IPS DF 6.9 (cell line): Measurements from ENCODE around the gene ADPRHL1.

Source experiments
- DNase-seq: peaks from one replicate; pipeline ENCODE4 v3.0.0-alpha.2; 2013; ENCODE audit warnings: low read depth, low spot score
- H3K27ac ChIP-seq: one replicate; pipeline ENCODE4 v1.5.1; 2013; ENCODE audit warnings: low read length, control low read depth
- H3K27me3 ChIP-seq: 2 replicates; pipeline ENCODE4 v1.6.1; 2013; ENCODE audit warnings: mild to moderate bottlenecking, low read length; ENCODE audit not compliant: control insufficient read depth, insufficient read depth
- H3K36me3 ChIP-seq: 2 replicates; pipeline ENCODE4 v1.6.1; 2013; ENCODE audit warnings: low read length; ENCODE audit not compliant: control insufficient read depth, insufficient read depth
- H3K4me1 ChIP-seq: 2 replicates; pipeline ENCODE4 v1.6.1; 2013; ENCODE audit warnings: low read length; ENCODE audit not compliant: control insufficient read depth, insufficient read depth
- H3K4me3 ChIP-seq: 2 replicates; pipeline ENCODE4 v1.5.1; 2013; ENCODE audit warnings: mild to moderate bottlenecking, low read length
- H3K9me3 ChIP-seq: 2 replicates; pipeline ENCODE4 v1.6.1; 2013; ENCODE audit warnings: low read length, inconsistent platforms; ENCODE audit not compliant: control insufficient read depth, insufficient read depth
- WGBS: extraction: QIAGEN DNeasy Blood & Tissue Kit; methylation state at CpG from one replicate; pipeline ENCODE4 v1.1.7; 2013; ENCODE audit warnings: mixed read lengths, missing lambda C conversion rate; ENCODE audit not compliant: insufficient read length, insufficient coverage; 5-methylcytosine and 5-hydroxymethylcytosine counted together

The ADPRHL1 gene

DNA sequence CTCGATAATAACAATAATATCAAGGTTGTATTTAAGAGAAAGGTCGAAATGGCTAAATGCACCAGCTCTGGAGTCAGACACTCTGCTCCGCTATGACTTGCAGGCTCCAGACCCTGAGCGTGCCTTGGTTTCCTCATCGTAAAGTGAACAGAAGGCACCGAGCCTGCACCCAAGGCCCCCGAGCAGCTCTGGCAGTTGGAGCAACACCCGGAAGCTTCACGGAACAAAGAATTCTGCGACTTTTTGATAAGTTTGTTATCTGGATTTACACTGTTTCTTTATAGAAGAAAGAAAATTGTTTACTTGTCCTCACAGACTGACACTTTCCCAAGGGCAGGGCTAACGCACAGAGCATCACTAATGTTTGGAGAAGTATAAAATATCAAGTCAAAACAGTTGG lies 93.7 kb downstream of the ADPRHL1 start:
- WGBS = no CpG with 5 or more reads among the region's 11 CpGs
- peaks cover 9% of the 10 kb centered on the region for H3K36me3 ChIP-seq

GRCh38 chr13:113358653-113359190 lies 94.6 kb downstream of the ADPRHL1 start:
- WGBS = no CpG with 5 or more reads among the region's 6 CpGs
- Histone ChIP-seq H3K9me3 (no peaks in the 10 kb centered on the region), H3K4me1 (no peaks in the 10 kb centered on the region), H3K36me3 (peaks cover 10% of the 10 kb centered on the region), H3K27ac (no peak overlapping the region), H3K4me3 (no peak overlapping the region), H3K27me3 (no peaks in the 10 kb centered on the region)
- DNase-seq = no peak

More for the DNA sequence above, 93.7 kb downstream of the ADPRHL1 start:
- Histone ChIP-seq H3K4me3 (no peak overlapping the region), H3K27ac (no peak overlapping the region), H3K9me3 (no peaks in the 10 kb centered on the region), H3K27me3 (no peaks in the 10 kb centered on the region), H3K4me1 (no peaks in the 10 kb centered on the region)
- DNase-seq = no peak

DNA sequence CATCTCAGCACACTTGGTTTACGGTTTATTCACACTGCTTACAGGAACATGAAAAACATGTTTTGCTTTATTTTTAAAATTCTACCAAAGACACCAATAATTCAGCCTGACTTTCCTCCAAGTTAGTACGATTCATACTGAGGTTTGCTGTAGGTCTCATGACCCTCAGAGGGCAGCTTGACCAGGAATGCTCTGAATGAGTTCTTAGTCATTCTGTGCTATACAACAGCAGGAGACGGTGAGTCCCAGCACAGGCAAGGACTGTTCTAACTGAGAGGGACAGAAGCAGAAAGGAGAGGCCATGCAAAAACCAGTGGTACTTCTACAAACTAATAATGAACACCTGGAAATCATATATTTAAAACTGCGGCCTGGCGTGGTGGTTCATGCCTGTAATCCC lies 95.8 kb downstream of the ADPRHL1 start:
- no peak overlapping the region for H3K27ac ChIP-seq
- no peaks in the 10 kb centered on the region for H3K9me3 ChIP-seq
- H3K36me3 ChIP-seq = peaks cover 16% of the 10 kb centered on the region
- no peaks in the 10 kb centered on the region for H3K4me1 ChIP-seq
- no peaks in the 10 kb centered on the region for H3K27me3 ChIP-seq
- no peak for DNase-seq
- no CpG with 5 or more reads among the region's 5 CpGs for WGBS
- H3K4me3 ChIP-seq = no peak overlapping the region

DNA sequence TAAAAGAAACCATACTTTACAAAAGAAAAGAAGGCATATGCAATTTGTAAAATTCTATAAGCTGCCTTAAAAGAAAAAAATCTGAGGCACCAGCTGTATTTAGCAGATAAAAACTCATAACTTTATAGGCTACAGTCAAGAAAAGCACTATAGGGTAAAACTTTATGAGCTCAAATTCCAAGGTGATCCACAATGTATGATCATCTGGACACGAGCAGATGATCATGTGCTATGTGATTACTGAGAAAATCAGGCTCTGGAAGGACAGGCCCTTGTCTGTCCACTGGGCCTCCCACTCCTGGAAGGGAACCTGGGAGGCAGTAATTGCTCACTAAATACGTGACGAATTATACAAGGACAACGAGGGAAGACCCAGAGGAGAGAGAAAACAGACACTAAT lies 96.7 kb downstream of the ADPRHL1 start:
- WGBS = no CpG with 5 or more reads among the region's 4 CpGs
- no peak overlapping the region for H3K4me3 ChIP-seq
- DNase-seq = no peak
- H3K27ac ChIP-seq = no peak overlapping the region
- H3K27me3 ChIP-seq = no peaks in the 10 kb centered on the region
- H3K4me1 ChIP-seq = no peaks in the 10 kb centered on the region
- no peaks in the 10 kb centered on the region for H3K9me3 ChIP-seq
- H3K36me3 ChIP-seq = peaks cover 21% of the 10 kb centered on the region

DNA sequence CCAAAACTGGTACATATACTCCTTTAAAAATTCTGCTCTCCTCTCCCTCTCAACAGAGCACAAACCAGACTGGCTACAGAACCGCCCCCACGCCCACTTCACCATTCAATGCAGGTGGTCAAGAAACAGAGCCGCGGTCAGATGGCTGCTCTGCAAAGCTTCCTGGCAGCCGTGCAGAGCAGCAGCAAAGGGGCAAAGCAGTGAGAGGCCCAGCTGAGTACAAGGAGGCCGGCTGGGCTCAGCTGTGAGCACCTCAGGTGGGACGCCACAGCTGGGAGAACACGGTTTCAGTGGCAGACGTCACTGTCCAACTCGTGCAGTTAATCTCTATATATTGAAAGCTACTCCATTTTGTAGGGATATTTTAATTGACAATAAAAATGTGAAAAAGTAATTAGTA lies 97.7 kb downstream of the ADPRHL1 start:
- H3K4me3 ChIP-seq = no peak overlapping the region
- H3K27me3 ChIP-seq = no peaks in the 10 kb centered on the region
- DNase-seq = no peak
- peaks cover 28% of the 10 kb centered on the region for H3K36me3 ChIP-seq
- H3K9me3 ChIP-seq = no peaks in the 10 kb centered on the region
- no peak overlapping the region for H3K27ac ChIP-seq
- H3K4me1 ChIP-seq = no peaks in the 10 kb centered on the region; the same call in 1 of the 2 replicates
- WGBS = no CpG with 5 or more reads among the region's 10 CpGs

DNA sequence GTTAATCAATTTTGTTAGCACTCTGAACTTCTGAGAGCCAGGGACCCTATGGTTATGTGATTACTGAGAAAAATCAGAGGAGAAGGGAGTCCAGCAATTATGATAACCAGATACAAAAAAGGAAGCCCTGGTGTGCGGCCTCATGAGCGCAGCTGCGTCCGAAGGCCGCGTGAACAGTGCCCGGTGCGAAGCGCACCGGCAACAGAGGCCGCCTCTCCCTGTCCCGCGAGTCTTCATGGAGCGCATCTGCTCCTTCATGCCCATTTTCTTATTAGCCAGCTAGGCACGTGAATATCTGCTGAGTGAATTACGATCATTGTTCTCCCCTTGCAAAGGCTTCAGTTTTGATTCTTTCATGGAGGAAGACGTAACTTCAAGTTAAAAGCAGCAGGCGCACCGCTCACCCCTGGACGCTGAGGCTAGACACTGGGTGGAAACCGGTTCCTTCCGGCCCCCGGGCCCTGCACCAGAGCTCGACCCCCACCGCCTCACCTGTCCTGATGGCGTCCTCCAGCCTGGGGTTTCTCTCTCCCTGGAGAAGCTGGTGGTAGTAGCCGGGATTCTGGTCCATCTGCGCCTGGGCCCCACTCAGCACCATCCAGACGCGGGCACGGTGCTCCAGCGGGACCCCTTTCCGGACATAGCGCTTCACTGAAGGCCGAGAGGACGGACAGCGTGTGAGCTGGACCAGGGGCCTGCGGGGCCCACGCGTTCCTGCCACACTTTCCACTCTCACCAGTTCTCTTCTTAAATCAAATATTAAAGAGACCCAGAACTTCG lies 98.3 kb downstream of the ADPRHL1 start:
- WGBS = no CpG with 5 or more reads among the region's 41 CpGs
- Histone ChIP-seq H3K4me3 (no peak overlapping the region), H3K36me3 (peaks cover 29% of the 10 kb centered on the region), H3K27me3 (no peaks in the 10 kb centered on the region), H3K4me1 (no peaks in the 10 kb centered on the region; the same call in 1 of the 2 replicates), H3K27ac (no peak overlapping the region), H3K9me3 (no peaks in the 10 kb centered on the region)
- DNase-seq = no peak

GRCh38 chr13:113353254-113353653 lies 100.0 kb downstream of the ADPRHL1 start:
- no peak overlapping the region for H3K4me3 ChIP-seq
- peaks cover 42% of the 10 kb centered on the region for H3K36me3 ChIP-seq
- no peaks in the 10 kb centered on the region for H3K27me3 ChIP-seq
- no peaks in the 10 kb centered on the region for H3K9me3 ChIP-seq
- H3K27ac ChIP-seq = no peak overlapping the region
- H3K4me1 ChIP-seq = no peaks in the 10 kb centered on the region; the same call in 1 of the 2 replicates
- DNase-seq = no peak
- WGBS = no CpG with 5 or more reads among the region's 12 CpGs

- no CpG with 5 or more reads among the region's 17 CpGs for WGBS
- no peaks in the 10 kb centered on the region for H3K9me3 ChIP-seq
- no peak overlapping the region for H3K4me3 ChIP-seq
- peaks cover 48% of the 10 kb centered on the region for H3K36me3 ChIP-seq
- H3K4me1 ChIP-seq = no peaks in the 10 kb centered on the region; the same call in 1 of the 2 replicates
- H3K27me3 ChIP-seq = no peaks in the 10 kb centered on the region
- DNase-seq = no peak
- H3K27ac ChIP-seq = no peak overlapping the region
Measured at GRCh38 chr13:113351514-113352026, 101.7 kb downstream of the ADPRHL1 start.

DNA sequence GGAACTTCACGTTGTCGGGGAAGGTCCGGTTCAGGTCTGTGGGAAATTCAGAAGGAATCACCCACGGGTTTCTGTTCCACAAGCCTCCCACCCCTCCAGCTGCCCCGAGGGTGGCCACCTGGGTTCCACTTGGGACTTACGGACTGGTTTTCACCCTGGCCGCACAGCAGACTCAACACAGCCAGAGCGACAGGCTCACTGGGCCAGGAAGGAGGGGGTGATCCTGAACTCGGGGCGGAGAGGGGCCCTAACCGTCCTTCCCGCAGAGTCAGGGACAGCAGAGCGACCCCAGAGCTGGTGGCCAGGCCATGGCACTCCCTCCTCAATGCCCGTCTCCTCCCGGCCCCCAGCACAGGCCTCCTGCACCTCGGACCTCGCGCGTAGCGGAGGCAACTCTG lies 102.4 kb downstream of the ADPRHL1 start:
- Histone ChIP-seq H3K27me3 (no peaks in the 10 kb centered on the region), H3K9me3 (no peaks in the 10 kb centered on the region), H3K4me1 (no peaks in the 10 kb centered on the region; the same call in 1 of the 2 replicates), H3K27ac (no peak overlapping the region), H3K36me3 (peaks cover 48% of the 10 kb centered on the region), H3K4me3 (no peak overlapping the region)
- no peak for DNase-seq
- WGBS = no CpG with 5 or more reads among the region's 20 CpGs

DNA sequence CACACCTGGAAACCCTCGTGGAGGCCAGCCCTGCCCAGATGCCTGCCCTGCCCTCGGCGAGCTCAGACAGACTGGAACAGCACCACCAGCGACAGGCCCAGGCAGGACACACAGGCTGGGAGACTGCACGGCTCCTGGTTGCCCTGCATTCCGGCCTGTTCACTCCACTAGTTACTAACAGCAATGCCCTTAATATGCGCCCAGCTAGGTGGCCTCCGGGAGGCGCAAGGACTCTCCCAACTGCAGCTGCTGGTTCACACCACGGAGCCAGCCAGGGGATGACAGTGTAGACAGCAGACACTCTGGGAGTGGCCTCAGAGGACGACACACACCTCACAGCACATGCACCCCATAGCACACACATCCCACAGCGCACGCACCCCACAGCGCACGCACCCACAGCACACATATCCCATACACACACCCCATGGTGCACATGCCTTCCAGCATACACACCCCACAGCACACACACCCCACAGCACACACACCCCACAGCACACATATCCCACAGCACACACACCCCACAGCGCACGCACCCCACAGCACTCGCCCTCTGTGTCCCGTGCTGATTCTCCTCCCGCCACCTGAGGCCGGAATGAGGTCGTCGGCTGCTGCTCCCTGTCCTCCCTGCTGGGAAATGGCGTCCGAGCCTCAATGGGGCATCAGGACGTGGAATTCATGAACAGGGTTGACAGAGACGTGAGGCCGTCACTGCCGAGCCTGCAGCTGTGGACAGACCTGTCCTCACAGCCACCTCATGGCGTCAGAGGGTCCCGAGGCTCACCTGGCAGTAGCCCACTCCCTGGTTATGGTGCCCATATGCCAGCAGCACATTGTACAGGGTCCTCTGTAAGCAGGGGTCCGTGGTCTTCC lies 103.0 kb downstream of the ADPRHL1 start:
- no CpG with 5 or more reads among the region's 32 CpGs for WGBS
- DNase-seq = no peak
- Histone ChIP-seq H3K27me3 (no peaks in the 10 kb centered on the region), H3K27ac (no peak overlapping the region), H3K9me3 (no peaks in the 10 kb centered on the region), H3K36me3 (peaks cover 50% of the 10 kb centered on the region), H3K4me1 (no peaks in the 10 kb centered on the region; the same call in 1 of the 2 replicates), H3K4me3 (no peak overlapping the region)
